ENCODE data around the gene APLP1. TPM values are rescaled to one million over a fixed set of nuclear protein-coding genes. Genes with fewer than 3 reads are reported as not detected.

APLP1 gene

DNA sequence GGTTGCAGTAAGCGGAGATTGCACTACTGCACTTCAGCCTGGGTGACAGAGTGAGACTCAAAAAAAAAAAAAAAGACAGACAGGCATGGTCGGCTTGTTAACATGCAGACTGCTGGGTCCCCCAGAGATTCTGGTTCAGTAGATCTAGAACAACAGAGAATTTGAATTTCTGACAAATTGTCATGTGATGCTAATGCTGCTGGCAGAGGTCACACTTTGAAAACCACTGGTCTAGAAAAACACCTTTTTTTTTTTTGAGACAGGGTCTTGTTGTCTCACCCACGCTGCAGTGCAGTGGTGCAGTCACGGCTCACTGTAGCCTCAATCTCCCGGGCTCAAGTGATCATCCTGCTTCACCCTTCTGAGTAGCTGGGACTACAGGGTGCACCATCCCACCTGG lies 60.1 kb downstream of the APLP1 start:
- no peaks in the 10 kb centered on the region for H3K79me1 ChIP-seq (replicated peaks; ENCODE audit: low read length, poor library complexity, severe bottlenecking)
- H2BK120ac ChIP-seq (ENCODE audit: low read depth, low read length), result no peak overlapping the region
- H4K8ac ChIP-seq (ENCODE audit: low read length), result no peak overlapping the region
- H4K91ac ChIP-seq (ENCODE audit: low read length), result no peak overlapping the region
- H2AFZ ChIP-seq (ENCODE audit: low read depth, low read length), result no peak overlapping the region
- H3K4me2 ChIP-seq (ENCODE audit: low read length, poor library complexity, severe bottlenecking), result no peak overlapping the region
- no peak overlapping the region for H2BK12ac ChIP-seq (ENCODE audit: low read length in 2 of 2)
- H3K9me3 ChIP-seq (ENCODE audit: control insufficient read depth, low read length), result peaks cover 10% of the 10 kb centered on the region
- H3K18ac ChIP-seq (ENCODE audit: low read depth in 1 of 2, low read length in 2 of 2), result no peak overlapping the region
- no peak overlapping the region for H3K27ac ChIP-seq (ENCODE audit: low read length, poor library complexity, severe bottlenecking)
- H2BK5ac ChIP-seq (ENCODE audit: low read depth, low read length, poor library complexity, severe bottlenecking), result no peak overlapping the region
- no peak overlapping the region for H2BK15ac ChIP-seq (ENCODE audit: low read depth, poor library complexity, severe bottlenecking)
- H3K23ac ChIP-seq (ENCODE audit: low read length in 2 of 2), result no peak overlapping the region
- DNase-seq, result no peak
- no peak overlapping the region for H2AK5ac ChIP-seq (ENCODE audit: low read length, severe bottlenecking)
- 96% methylated on average over 5 of the region's 5 CpGs for WGBS
- H3K4me1 ChIP-seq (ENCODE audit: control insufficient read depth, insufficient read depth, low read depth, low read length), result peaks cover 2% of the 10 kb centered on the region
- peaks cover 5 to 20% of the 10 kb centered on the region in 2 experiments for H3K27me3 ChIP-seq (ENCODE audit: control insufficient read depth in 1 of 2, insufficient read depth in 1 of 2, low read length in 2 of 2)
- no peak overlapping the region for H3K9ac ChIP-seq (ENCODE audit: low read length)
- H3K4ac ChIP-seq (ENCODE audit: low read depth in 1 of 2, low read length in 2 of 2), result no peak overlapping the region
- H3K4me3 ChIP-seq (ENCODE audit: insufficient read depth in 1 of 2, low read depth in 1 of 2, low read length in 2 of 2), result no peak overlapping the region
- no peaks in the 10 kb centered on the region for H3K36me3 ChIP-seq (ENCODE audit: control insufficient read depth in 1 of 2, insufficient read depth in 2 of 2, low read depth in 1 of 2, low read length in 2 of 2)
- no peak overlapping the region for H3K14ac ChIP-seq (ENCODE audit: low read length in 2 of 2)

Small RNA genes lying within 50 kb of the gene (small RNA-seq; reads per million reads assigned to genes)
- not detected for gene RN7SL402P (ENCODE audit: low read depth)

Data from mesenchymal stem cell (in vitro differentiated cells and primary cell).